Ovary (tissue), 9 donors: ENCODE measurements around the gene PROX1. TPM values are rescaled to one million over a fixed set of nuclear protein-coding genes. Genes with fewer than 3 reads are reported as not detected.

Experiments
- DNase-seq, 5 donors: peaks; one replicate each; pipeline ENCODE4 v3.0.0-alpha.2; 2019 to 2020
- H3K27ac ChIP-seq, 2 donors: fragments of 200-600 bp; one replicate each; pipeline versions ENCODE4 v1.5.1 to v1.8.0; 2019 to 2022
- H3K27me3 ChIP-seq: fragments of 200-600 bp; one replicate; pipeline ENCODE4 v1.8.0; 2022
- H3K36me3 ChIP-seq: fragments of 200-600 bp; sonication (generic); one replicate; pipeline ENCODE4 v1.5.1; 2019
- H3K4me1 ChIP-seq: one replicate; pipeline ENCODE4 v1.8.1; 2013; ENCODE audit warnings: mild to moderate bottlenecking, moderate library complexity; ENCODE audit not compliant: insufficient read depth
- H3K4me3 ChIP-seq: fragments of 200-600 bp; sonication (generic); one replicate; pipeline ENCODE4 v1.5.1; 2017
- H3K9me3 ChIP-seq, 2 donors: fragments of 200-600 bp in 1 of 2; sonication (generic) in 1 of 2; one replicate each; pipeline versions ENCODE4 v1.5.1 to v1.8.1; 2013 to 2019; ENCODE audit warnings: mild to moderate bottlenecking in 1 of 2, moderate library complexity in 1 of 2
- EP300 ChIP-seq: sonication (generic); formaldehyde crosslinking; IDR thresholded peaks from one replicate; pipeline ENCODE4 v1.6.1; 2017; ENCODE audit warnings: antibody characterized with exemption
- POLR2A ChIP-seq: fragments of 450-650 bp; IDR thresholded peaks from one replicate; pipeline ENCODE4 v1.6.1; 2017; ENCODE audit warnings: antibody characterized with exemption, mild to moderate bottlenecking, moderate library complexity
- WGBS, 3 donors: extraction: QIAGEN DNeasy Blood & Tissue Kit in 1 of 3; methylation state at CpG; one replicate each; pipeline versions ENCODE4 v1.1.5 to v1.1.7; 2013 to 2017; 5-methylcytosine and 5-hydroxymethylcytosine counted together
- intact Hi-C, 4 donors: fragments of 100-400 bp; cut with DNase I; formaldehyde crosslinking; loops; one replicate each; pipeline versions ENCODE4 v1.11.0 to v1.15.1; 2022 to 2023
- polyA plus RNA-seq, 2 donors: library from polyadenylated mRNA; stranded (reverse); fragments of 200-250 nt in 1 of 2; fragments of 350-450 nt in 1 of 2; fragmentation: Illumina TruSeq in 1 of 2; extraction: RNeasy Lipid Tissue Mini Kit (QIAGEN cat#74804) in 1 of 2; gene quantifications; one replicate each; pipeline ENCODE4 v1.2.3, GENCODE V29; 2013 to 2014
- total RNA-seq, 7 donors: library from RNA; depleted of rRNA in 2 of 7; stranded (reverse); fragments of >200 nt in 2 of 7; fragmentation: NEBNext Ultra II Directional in 3 of 7; extraction: Animal tissue kit (Norgen Biotek cat#: 25700) in 3 of 7; gene quantifications; one replicate each; pipeline versions ENCODE4 v1.1.0 to v1.2.4, GENCODE V29; 2016 to 2023
- TF ChIP-seq, protein P1 (sequence below), 3 donors: fragments of 450-650 bp in 2 of 3; fragments of 200-600 bp in 1 of 3; IDR thresholded peaks; one replicate each; pipeline versions ENCODE4 v1.5.1 to v1.8.0; 2016 to 2022; ENCODE audit warnings: antibody characterized with exemption in 3 of 3, mild to moderate bottlenecking in 1 of 3
- donor health status: DM: no; HTN: no; CAD: no; lungs with moderate emphysema.
- donor health status: DM: no; HTN: no; CAD: no.
- donor health status: Bipolar disorder and iron deficiency.
- donor health status: DM: yes; HTN: yes; CAD: no.
- donor health status: DM: no; HTN: no; CAD: no.
- donor health status: DM: yes; HTN: yes; CAD: no.

PROX1 gene
- total and polyA plus RNA-seq, 9 donors: 3.6 to 23.6 (median 13.2) TPM

GRCh38 chr1:213999732-214000131, 12.0 kb downstream of the PROX1 start:
- Histone ChIP-seq H3K4me1 (peaks cover 17% of the 10 kb centered on the region), H3K36me3 (no peaks in the 10 kb centered on the region), H3K4me3 (no peak overlapping the region), H3K27ac (no peak overlapping the region), H3K9me3 (no peaks in the 10 kb centered on the region), H3K27me3 (no peaks in the 10 kb centered on the region)
- intact Hi-C loops: no loop called here
- no peak for TF ChIP-seq EP300
- TF ChIP-seq, protein P1, sequence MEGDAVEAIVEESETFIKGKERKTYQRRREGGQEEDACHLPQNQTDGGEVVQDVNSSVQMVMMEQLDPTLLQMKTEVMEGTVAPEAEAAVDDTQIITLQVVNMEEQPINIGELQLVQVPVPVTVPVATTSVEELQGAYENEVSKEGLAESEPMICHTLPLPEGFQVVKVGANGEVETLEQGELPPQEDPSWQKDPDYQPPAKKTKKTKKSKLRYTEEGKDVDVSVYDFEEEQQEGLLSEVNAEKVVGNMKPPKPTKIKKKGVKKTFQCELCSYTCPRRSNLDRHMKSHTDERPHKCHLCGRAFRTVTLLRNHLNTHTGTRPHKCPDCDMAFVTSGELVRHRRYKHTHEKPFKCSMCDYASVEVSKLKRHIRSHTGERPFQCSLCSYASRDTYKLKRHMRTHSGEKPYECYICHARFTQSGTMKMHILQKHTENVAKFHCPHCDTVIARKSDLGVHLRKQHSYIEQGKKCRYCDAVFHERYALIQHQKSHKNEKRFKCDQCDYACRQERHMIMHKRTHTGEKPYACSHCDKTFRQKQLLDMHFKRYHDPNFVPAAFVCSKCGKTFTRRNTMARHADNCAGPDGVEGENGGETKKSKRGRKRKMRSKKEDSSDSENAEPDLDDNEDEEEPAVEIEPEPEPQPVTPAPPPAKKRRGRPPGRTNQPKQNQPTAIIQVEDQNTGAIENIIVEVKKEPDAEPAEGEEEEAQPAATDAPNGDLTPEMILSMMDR (IDR thresholded peaks at IDR 0.05): no peak
- no peak for TF ChIP-seq POLR2A
- no peak for DNase-seq
- WGBS, 3 donors: 94 to 96% (median 96%) methylated on average over 2 of the region's 2 CpGs

GRCh38 chr1:214002060-214002459, 14.3 kb downstream of the PROX1 start:
- peaks cover 14% of the 10 kb centered on the region for H3K4me1 ChIP-seq
- TF ChIP-seq POLR2A (no peak), EP300 (no peak)
- TF ChIP-seq, protein P1 (IDR thresholded peaks at IDR 0.05): no peak
- H3K4me3 ChIP-seq: no peak overlapping the region
- WGBS, 3 donors: 48 to 58% (median 55%) methylated on average over 6 of the region's 6 CpGs
- intact Hi-C loops: no loop called here
- H3K36me3 ChIP-seq: no peaks in the 10 kb centered on the region
- no peaks in the 10 kb centered on the region for H3K9me3 ChIP-seq
- H3K27ac ChIP-seq: peak overlapping the region in 1 of 2 donors; percentile 34
- no peaks in the 10 kb centered on the region for H3K27me3 ChIP-seq
- no peak for DNase-seq

- 1 to 5% (median 3%) methylated on average over 3 of the region's 3 CpGs for WGBS, 3 donors
Measured at GRCh38 chr1:214002472-214002871, 14.7 kb downstream of the PROX1 start.

GRCh38 chr1:214003233-214003632, 15.5 kb downstream of the PROX1 start:
- no peak for DNase-seq
- H3K27ac ChIP-seq: peak overlapping the region in 1 of 2 donors; percentile 61
- H3K4me3 ChIP-seq: no peak overlapping the region
- 18 to 39% (median 38%) methylated on average over 3 of the region's 3 CpGs for WGBS, 3 donors
- H3K36me3 ChIP-seq: no peaks in the 10 kb centered on the region
- TF ChIP-seq, protein P1 (IDR thresholded peaks at IDR 0.05): no peak
- TF ChIP-seq POLR2A (no peak), EP300 (no peak)
- no peaks in the 10 kb centered on the region for H3K9me3 ChIP-seq
- intact Hi-C loops: no loop called here
- H3K4me1 ChIP-seq: peaks cover 8% of the 10 kb centered on the region
- no peaks in the 10 kb centered on the region for H3K27me3 ChIP-seq

More at GRCh38 chr1:214002472-214002871, 14.7 kb downstream of the PROX1 start:
- Histone ChIP-seq H3K4me3 (no peak overlapping the region), H3K27ac (peak overlapping the region in 1 of 2 donors; percentile 61), H3K4me1 (peaks cover 10% of the 10 kb centered on the region), H3K36me3 (no peaks in the 10 kb centered on the region), H3K9me3 (no peaks in the 10 kb centered on the region), H3K27me3 (no peaks in the 10 kb centered on the region)
- intact Hi-C loops: no loop called here
- no peak for TF ChIP-seq EP300
- peak in 3 of 5 donors; percentile 37 to 40 (median 37) for DNase-seq

- peak overlapping the region in 1 of 2 donors; percentile 12 for H3K27ac ChIP-seq
- TF ChIP-seq POLR2A (no peak), EP300 (no peak)
- TF ChIP-seq, protein P1 (IDR thresholded peaks at IDR 0.05): no peak
- 12 to 16% (median 13%) methylated on average over 2 of the region's 2 CpGs for WGBS, 3 donors
- intact Hi-C loops: no loop called here
- no peak for DNase-seq
- H3K4me3 ChIP-seq: no peak overlapping the region
- no peaks in the 10 kb centered on the region for H3K9me3 ChIP-seq
- no peaks in the 10 kb centered on the region for H3K27me3 ChIP-seq
- H3K36me3 ChIP-seq: no peaks in the 10 kb centered on the region
- peaks cover 8% of the 10 kb centered on the region for H3K4me1 ChIP-seq
Measured at GRCh38 chr1:214004014-214004413, 16.2 kb downstream of the PROX1 start.
